Measurements from ENCODE around the gene HBM.
"Not testable (repeated sequence)": the region's sequence is repeated elsewhere in the genome, so short reads cannot be mapped to it uniquely, and the experiment has no call there.

HBM gene

GRCh38 chr16:185213-185612 lies 19.4 kb downstream of the HBM start:
- no peak for DNase-seq (ENCODE audit: low spot score)

- DNase-seq (ENCODE audit: low spot score) = no peak
These were observed 19.9 kb downstream of the HBM start for GRCh38 chr16:185691-186090.

- no peak for DNase-seq (ENCODE audit: low spot score)
These were observed 21.6 kb downstream of the HBM start for GRCh38 chr16:187330-187729.

GRCh38 chr16:188674-189073 lies 22.9 kb downstream of the HBM start:
- no peak for DNase-seq (ENCODE audit: low spot score)

GRCh38 chr16:189604-190186 lies 23.9 kb downstream of the HBM start:
- DNase-seq (ENCODE audit: low spot score) = no peak

- no peak for DNase-seq (ENCODE audit: low spot score)
These were observed 26.1 kb downstream of the HBM start for GRCh38 chr16:191831-192230.

GRCh38 chr16:192686-193085 lies 26.9 kb downstream of the HBM start:
- no peak for DNase-seq (ENCODE audit: low spot score)

- no peak for DNase-seq (ENCODE audit: low spot score)
These were observed 27.7 kb downstream of the HBM start for GRCh38 chr16:193441-193840.

- no peak for DNase-seq (ENCODE audit: low spot score)
These were observed 28.7 kb downstream of the HBM start for GRCh38 chr16:194516-194915.

- DNase-seq (ENCODE audit: low spot score) = no peak
These were observed 34.6 kb downstream of the HBM start for GRCh38 chr16:200388-200787.

GRCh38 chr16:203246-203645 lies 37.5 kb downstream of the HBM start:
- no peak for DNase-seq (ENCODE audit: low spot score)

GRCh38 chr16:204046-204445 lies 38.3 kb downstream of the HBM start:
- DNase-seq (ENCODE audit: low spot score) = not testable (repeated sequence)

- DNase-seq (ENCODE audit: low spot score) = not testable (repeated sequence)
These were observed 43.6 kb downstream of the HBM start for GRCh38 chr16:209359-209758.

GRCh38 chr16:211631-212180 lies 45.9 kb downstream of the HBM start:
- DNase-seq (ENCODE audit: low spot score) = not testable (repeated sequence)

- no peak for DNase-seq (ENCODE audit: low spot score)
These were observed 47.2 kb downstream of the HBM start for GRCh38 chr16:212999-213398.
